ENCODE results near the gene BRD7.
"Not testable (repeated sequence)": the region's sequence is repeated elsewhere in the genome, so short reads cannot be mapped to it uniquely, and the experiment has no call there.

Gene BRD7

GRCh38 chr16:50354629-50355456 is 13.9 kb downstream of the BRD7 start:
- no peak for DNase-seq

- DNase-seq, result no peak
These were observed 14.7 kb downstream of the BRD7 start for GRCh38 chr16:50354082-50354481.

GRCh38 chr16:50351952-50352351 is 16.8 kb downstream of the BRD7 start:
- DNase-seq, result no peak

GRCh38 chr16:50351116-50351515 is 17.7 kb downstream of the BRD7 start:
- no peak for DNase-seq

GRCh38 chr16:50345210-50345609 is 23.6 kb downstream of the BRD7 start:
- not testable (repeated sequence) for DNase-seq

- DNase-seq, result not testable (repeated sequence)
These were observed 25.2 kb downstream of the BRD7 start for GRCh38 chr16:50343566-50343965.

GRCh38 chr16:50340578-50340977 is 28.2 kb downstream of the BRD7 start:
- DNase-seq, result no peak

GRCh38 chr16:50338371-50339231 is 30.2 kb downstream of the BRD7 start:
- DNase-seq, result no peak

- no peak for DNase-seq
These were observed 31.9 kb downstream of the BRD7 start for GRCh38 chr16:50336884-50337283.

- DNase-seq, result no peak
These were observed 33.4 kb downstream of the BRD7 start for GRCh38 chr16:50335196-50335958.

GRCh38 chr16:50334106-50334975 is 34.4 kb downstream of the BRD7 start:
- DNase-seq, result no peak

- no peak for DNase-seq
These were observed 36.2 kb downstream of the BRD7 start for GRCh38 chr16:50332599-50332998.

GRCh38 chr16:50331570-50331969 is 37.2 kb downstream of the BRD7 start:
- no peak for DNase-seq

GRCh38 chr16:50329446-50330189 is 39.2 kb downstream of the BRD7 start:
- DNase-seq, result no peak

GRCh38 chr16:50326835-50327465 is 41.8 kb downstream of the BRD7 start:
- DNase-seq, result no peak

GRCh38 chr16:50326264-50326663 is 42.5 kb downstream of the BRD7 start:
- DNase-seq, result no peak

GRCh38 chr16:50324345-50324744 is 44.4 kb downstream of the BRD7 start:
- no peak for DNase-seq

GRCh38 chr16:50323335-50324011 is 45.3 kb downstream of the BRD7 start:
- no peak for DNase-seq

GRCh38 chr16:50322333-50322732 is 46.5 kb downstream of the BRD7 start:
- DNase-seq, result no peak

GRCh38 chr16:50320310-50320709 is 48.5 kb downstream of the BRD7 start:
- no peak for DNase-seq
